Inflammatory macrophage treated with lipopolysaccharide for 1 hour (primary cell): ENCODE data around the gene USPL1.
A peak's percentile ranks its signal among the peaks of the same experiment; 100 is the strongest.

ENCODE experiments used
- DNase-seq, 2 donors: peaks; one replicate each; pipeline ENCODE4 v3.0.0-alpha.2; 2020 to 2022

USPL1 gene

GRCh38 chr13:30617315-30618185 is at the start of gene USPL1:
USPL1 (plus strand) TSS chr13:30617920; CDS start chr13:30621141, 3,221 bp downstream.
- DNase-seq = peak; percentile 97 to 98

- DNase-seq = peak; percentile 94 to 98
Observed at GRCh38 chr13:30569901-30570576, 47.7 kb upstream of the USPL1 start.

GRCh38 chr13:30570691-30571090 is 47.0 kb upstream of the USPL1 start:
- peak; percentile 59 to 62 for DNase-seq

GRCh38 chr13:30572859-30573275 is 44.9 kb upstream of the USPL1 start:
- DNase-seq = peak; percentile 48 to 57

GRCh38 chr13:30576528-30576927 is 41.2 kb upstream of the USPL1 start:
- no peak for DNase-seq

GRCh38 chr13:30577401-30577852 is 40.3 kb upstream of the USPL1 start:
- peak; percentile 61 to 63 for DNase-seq

- DNase-seq = no peak
Observed at GRCh38 chr13:30580852-30581502, 36.7 kb upstream of the USPL1 start.

- peak in 1 of 2 donors; percentile 60 for DNase-seq
Observed at GRCh38 chr13:30581582-30581981, 36.1 kb upstream of the USPL1 start.

- no peak for DNase-seq
Observed at GRCh38 chr13:30584051-30584731, 33.5 kb upstream of the USPL1 start.

GRCh38 chr13:30585748-30586262 is 31.9 kb upstream of the USPL1 start:
- DNase-seq = no peak

- no peak for DNase-seq
Observed at GRCh38 chr13:30587231-30587630, 30.5 kb upstream of the USPL1 start.

- DNase-seq = no peak
Observed at GRCh38 chr13:30587739-30588138, 30.0 kb upstream of the USPL1 start.

- no peak for DNase-seq
Observed at GRCh38 chr13:30593001-30593400, 24.7 kb upstream of the USPL1 start.

- DNase-seq = peak; percentile 76 to 85
Observed at GRCh38 chr13:30600496-30600895, 17.2 kb upstream of the USPL1 start.

- no peak for DNase-seq
Observed at GRCh38 chr13:30601836-30602235, 15.9 kb upstream of the USPL1 start.

- no peak for DNase-seq
Observed at GRCh38 chr13:30605052-30605451, 12.7 kb upstream of the USPL1 start.

GRCh38 chr13:30607186-30607585 is 10.5 kb upstream of the USPL1 start:
- peak; percentile 63 to 74 for DNase-seq

- no peak for DNase-seq
Observed at GRCh38 chr13:30607908-30608307, 9.8 kb upstream of the USPL1 start.

- DNase-seq = no peak
Observed at GRCh38 chr13:30608364-30608763, 9.4 kb upstream of the USPL1 start.

- DNase-seq = no peak
Observed at GRCh38 chr13:30610311-30610710, 7.4 kb upstream of the USPL1 start.

GRCh38 chr13:30615481-30615865 is 2.2 kb upstream of the USPL1 start:
- no peak for DNase-seq

GRCh38 chr13:30615866-30616541 is 1.7 kb upstream of the USPL1 start:
- peak; percentile 54 to 62 for DNase-seq
